Measurements from ENCODE around the gene SIX1.
A peak's percentile ranks its signal among the peaks of the same experiment; 100 is the strongest.

The SIX1 gene

GRCh38 chr14:60648934-60649874 lies at the start of gene SIX1:
Gene SIX1 (minus strand): TSS chr14:60649477. CDS start chr14:60649189, 288 bp downstream.
- DNase-seq, result peak in 1 of 2 experiments; percentile 36

DNA sequence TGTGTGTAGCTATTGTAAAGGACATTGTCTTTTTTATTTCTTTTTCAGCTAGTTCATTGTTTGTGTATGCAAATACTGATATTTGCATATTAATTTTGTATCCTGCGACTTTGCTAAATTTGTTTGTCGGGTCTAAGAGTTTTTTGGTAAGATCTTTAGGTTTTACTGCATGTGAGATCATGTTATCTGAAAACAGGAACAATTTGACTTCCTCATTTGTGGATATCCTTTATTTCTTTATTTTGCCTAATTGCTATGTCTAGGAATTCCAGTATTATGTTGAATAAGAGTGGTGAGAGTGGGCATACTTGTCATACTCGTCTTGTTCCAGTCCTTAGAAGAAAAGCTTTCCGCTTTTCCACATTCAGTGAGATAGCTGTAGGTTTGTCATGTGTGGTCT lies 46.0 kb upstream of the SIX1 start:
- no peak for DNase-seq

GRCh38 chr14:60691383-60692113 lies 42.3 kb upstream of the SIX1 start:
- no peak for DNase-seq

- no peak for DNase-seq
These were observed 37.6 kb upstream of the SIX1 start for GRCh38 chr14:60686865-60687264.

- DNase-seq, result no peak
These were observed 34.9 kb upstream of the SIX1 start for GRCh38 chr14:60684203-60684602.

- DNase-seq, result no peak
These were observed 32.0 kb upstream of the SIX1 start for GRCh38 chr14:60681271-60681670.

DNA sequence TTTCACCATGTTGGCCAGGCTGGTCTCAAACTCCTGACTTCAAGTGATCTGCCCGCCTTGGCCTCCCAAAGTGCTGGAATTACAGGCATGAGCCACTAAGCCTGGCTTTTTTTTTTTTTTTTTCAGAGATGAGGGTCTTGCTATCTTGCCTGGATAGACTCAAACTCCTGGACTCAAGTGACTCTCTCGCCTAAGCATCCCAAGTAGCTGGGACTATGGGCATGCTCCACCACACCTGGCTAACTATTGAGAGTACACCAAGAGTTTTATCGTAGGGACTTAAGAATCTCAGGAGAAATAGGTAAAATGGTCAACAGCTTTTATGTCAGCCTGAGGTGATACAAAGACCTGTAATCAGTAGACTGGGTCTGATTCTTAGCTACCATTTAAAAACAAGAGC lies 31.2 kb upstream of the SIX1 start:
- no peak for DNase-seq

- no peak for DNase-seq
These were observed 30.4 kb upstream of the SIX1 start for GRCh38 chr14:60679566-60680258.

DNA sequence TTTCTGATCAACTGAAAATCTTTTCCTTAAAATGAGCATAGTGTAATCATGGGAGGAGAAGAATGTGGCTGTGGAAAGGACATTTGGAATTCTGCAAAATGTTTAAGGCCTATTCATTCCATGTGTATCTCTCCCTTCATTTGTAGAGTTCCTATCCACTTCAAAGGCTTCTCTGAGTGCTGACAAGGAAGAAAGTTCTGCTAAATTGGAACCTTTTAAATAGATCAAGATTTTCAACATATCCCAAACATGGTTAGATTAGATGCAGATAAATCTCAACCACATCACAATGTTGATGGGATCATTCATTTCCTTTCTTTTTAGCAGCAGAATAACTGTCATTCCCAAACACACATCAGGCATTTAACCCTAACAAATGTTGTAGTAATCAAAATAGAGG lies 28.4 kb upstream of the SIX1 start:
- no peak for DNase-seq

DNA sequence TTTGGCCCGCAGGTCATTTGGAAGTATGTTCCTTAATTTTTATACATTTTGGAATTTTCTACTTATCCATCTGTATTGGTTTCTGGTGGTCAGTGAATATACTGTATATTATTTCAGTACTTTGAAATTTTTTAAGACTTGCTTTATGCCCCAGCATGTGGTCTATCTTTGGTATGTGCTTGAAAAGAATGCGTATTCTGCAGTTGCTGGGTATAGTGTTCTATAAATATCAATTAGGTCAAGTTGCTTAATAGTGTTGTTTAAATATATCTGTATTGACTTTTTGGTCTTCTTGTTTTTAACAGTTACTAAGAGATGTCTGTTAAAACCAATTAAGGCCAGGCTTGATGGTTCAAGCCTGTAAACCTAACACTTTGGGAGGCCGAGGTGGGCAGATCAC lies 21.7 kb upstream of the SIX1 start:
- DNase-seq, result no peak

DNA sequence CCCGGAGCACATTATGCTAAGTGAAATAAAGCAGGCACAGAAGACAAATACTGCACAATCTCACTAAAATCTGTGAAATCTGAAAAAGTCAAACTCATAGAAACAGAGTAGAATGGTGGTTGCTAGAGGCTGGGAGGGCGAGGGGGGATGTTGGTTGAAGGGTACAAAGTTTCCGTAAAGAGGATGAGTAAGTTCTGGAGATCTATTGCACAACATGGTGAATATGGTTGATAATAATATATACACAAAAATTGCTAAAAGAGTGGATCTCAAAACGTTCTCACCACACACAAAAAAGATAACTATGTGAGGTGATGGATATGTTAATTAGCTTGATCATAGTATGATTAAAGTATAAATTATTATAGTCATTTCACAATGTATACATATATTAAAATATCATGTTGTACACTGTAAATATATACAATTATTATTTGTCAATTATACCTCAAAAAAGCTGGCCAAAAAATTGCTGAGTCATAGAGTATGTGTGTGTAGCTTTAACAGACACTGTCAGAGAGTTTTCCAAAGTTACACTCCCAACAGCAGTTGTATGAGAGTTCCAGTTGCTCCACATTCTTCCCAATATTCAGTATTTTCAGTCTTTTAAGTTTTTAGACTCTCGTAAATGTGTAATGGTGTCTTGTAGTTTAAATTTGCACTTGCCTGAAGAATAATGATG lies 19.3 kb upstream of the SIX1 start:
- DNase-seq, result no peak

GRCh38 chr14:60665177-60665550 lies 15.9 kb upstream of the SIX1 start:
- no peak for DNase-seq

- DNase-seq, result no peak
These were observed 13.7 kb upstream of the SIX1 start for GRCh38 chr14:60662982-60663381.

DNA sequence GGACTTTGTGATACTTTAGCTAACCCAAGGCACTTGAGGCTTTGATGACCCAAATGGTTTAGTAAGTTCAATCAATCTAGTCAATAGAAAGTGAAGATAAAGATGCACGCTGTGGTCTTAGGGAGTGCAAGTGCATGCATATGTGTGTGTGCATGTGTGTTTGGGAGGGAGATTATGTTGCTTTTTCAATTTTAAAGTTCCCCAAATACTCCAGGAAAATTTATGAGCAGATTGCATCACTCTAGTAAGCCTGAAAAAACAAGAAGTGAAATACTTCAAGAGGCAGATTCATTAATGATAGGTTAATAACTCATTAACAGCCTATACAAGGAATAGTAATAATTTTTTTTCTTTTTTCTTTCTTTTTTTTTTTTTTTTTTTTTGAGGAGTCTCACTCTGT lies 12.4 kb upstream of the SIX1 start:
- DNase-seq, result no peak

GRCh38 chr14:60658909-60659585 lies 9.8 kb upstream of the SIX1 start:
- no peak for DNase-seq

DNA sequence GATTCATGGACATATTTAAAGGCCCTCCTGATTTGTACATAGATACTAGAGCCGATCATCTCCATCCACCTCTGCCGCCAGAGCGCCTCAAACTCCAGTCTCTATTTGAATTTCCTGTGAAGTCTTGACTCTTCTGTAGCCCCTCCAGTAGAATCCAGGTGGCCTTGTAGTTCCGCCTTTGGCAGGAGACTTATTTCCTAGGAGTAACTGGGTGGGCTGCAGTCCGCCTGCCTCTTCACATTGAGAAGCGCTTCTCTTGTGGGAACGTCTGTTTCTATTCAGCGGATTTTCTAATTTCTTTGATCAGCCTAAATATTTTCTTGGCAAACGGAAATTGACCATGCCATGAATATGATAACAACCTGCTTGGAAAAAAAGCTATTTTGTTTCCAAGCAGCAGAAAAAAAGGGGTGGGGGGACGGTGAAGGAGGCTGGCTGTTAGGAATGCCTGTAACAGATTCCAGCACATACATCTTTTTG lies 9.0 kb upstream of the SIX1 start:
- DNase-seq, result no peak

- DNase-seq, result no peak
These were observed 8.4 kb upstream of the SIX1 start for GRCh38 chr14:60657456-60658210.

- peak in 1 of 2 experiments; percentile 39 for DNase-seq
These were observed 7.6 kb upstream of the SIX1 start for GRCh38 chr14:60656686-60657455.

DNA sequence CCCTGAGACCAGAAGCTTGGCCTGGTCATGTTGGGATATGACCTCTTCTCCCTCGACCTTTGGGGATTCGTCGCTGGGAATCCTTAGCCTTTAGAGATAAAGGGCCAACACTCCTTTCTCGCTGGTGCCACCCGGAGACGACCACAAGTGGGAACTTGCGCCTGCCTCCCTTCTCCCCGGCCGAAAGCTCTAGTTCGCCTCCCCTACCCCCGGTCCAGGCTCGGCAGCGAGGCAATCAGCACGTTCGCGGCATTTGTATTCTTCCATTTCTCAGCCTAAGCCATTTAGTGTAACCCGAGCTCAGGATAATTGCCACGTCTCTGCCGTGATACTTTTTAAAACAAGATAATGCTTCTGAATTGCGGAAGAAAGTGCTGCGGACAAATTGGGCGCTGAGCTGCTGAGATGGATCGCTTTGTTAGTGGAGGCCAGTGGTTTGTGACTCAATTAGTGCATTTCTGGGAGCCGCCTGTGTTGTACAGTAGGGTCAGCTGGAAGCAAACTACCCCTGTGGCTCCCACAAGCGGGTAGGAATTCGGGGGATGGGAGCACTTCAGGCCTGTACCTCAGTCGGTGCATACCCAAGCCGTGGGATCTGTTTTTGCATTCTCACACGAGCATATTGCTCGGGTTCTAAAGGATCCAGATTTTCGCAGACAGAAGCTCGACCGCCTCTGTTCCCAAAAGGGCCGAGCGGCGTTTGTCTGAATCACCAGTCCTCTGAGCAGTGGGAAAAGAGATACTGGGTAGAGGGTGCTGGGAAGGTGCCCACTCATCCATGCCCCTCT lies 6.8 kb upstream of the SIX1 start:
- peak in 1 of 2 experiments; percentile 16 for DNase-seq

Data from activated CD4-positive, alpha-beta T cell treated with anti-CD3 and anti-CD28 coated beads, Interleukin-2, amount 50 U/mL, for 48 hours (primary cell).